ENCODE results near the gene PAIP2. TPM values are rescaled to one million over a fixed set of nuclear protein-coding genes. Genes with fewer than 3 reads are reported as not detected.
A peak's percentile ranks its signal among the peaks of the same experiment; 100 is the strongest.

Gene PAIP2
- total and polyA plus RNA-seq, 2 of the 4 experiments (the other 2 are of a cell fraction) = 41.9 to 59.5 TPM

GRCh38 chr5:139392324-139392677, 50.6 kb downstream of the PAIP2 start:
- CTCF ChIA-PET = interaction anchor here (1.3 kb wide), 1 partner anchor 120 kb away, joined by 3 read pairs; no protein-coding TSS in a partner anchor
- H2BK5ac ChIP-seq (ENCODE audit: low read depth, low read length, poor library complexity, severe bottlenecking) = no peak overlapping the region
- H3K27ac ChIP-seq (ENCODE audit: insufficient read depth, low read length) = no peak overlapping the region
- POLR2A ChIA-PET (ENCODE audit: unreplicated experiment) = no interaction called here
- no peak overlapping the region for H2BK120ac ChIP-seq (ENCODE audit: low read depth, low read length)
- no peak overlapping the region for H4K8ac ChIP-seq (ENCODE audit: low read depth in 2 of 2, low read length in 2 of 2)
- H4K20me1 ChIP-seq (ENCODE audit: insufficient read depth, low read length) = no peaks in the 10 kb centered on the region
- no peaks in the 10 kb centered on the region for H3K9me1 ChIP-seq (ENCODE audit: insufficient read depth, low read length)
- H3K18ac ChIP-seq (ENCODE audit: low read depth, low read length) = no peak overlapping the region
- H4K91ac ChIP-seq (ENCODE audit: insufficient read depth, low read depth, low read length) = no peak overlapping the region
- no peak overlapping the region for H2BK20ac ChIP-seq (ENCODE audit: low read depth, low read length)
- no peaks in the 10 kb centered on the region for H3K79me1 ChIP-seq (ENCODE audit: low read depth in 1 of 2, low read length in 2 of 2)
- H2AK5ac ChIP-seq (ENCODE audit: low read depth, low read length) = no peak overlapping the region
- BruUV-seq (replicated peaks) = no TSS peak
- no peak overlapping the region for H3K4ac ChIP-seq (ENCODE audit: low read depth, low read length)
- H2BK15ac ChIP-seq (ENCODE audit: low read depth, low read length) = no peak overlapping the region
- no peak overlapping the region for H3K9ac ChIP-seq (ENCODE audit: low read depth, low read length)
- H3K4me1 ChIP-seq (ENCODE audit: control insufficient read depth, insufficient read depth, low read length) = peaks cover 5% of the 10 kb centered on the region; the same call in 1 of the 2 replicates
- no peak overlapping the region for H3K23ac ChIP-seq (ENCODE audit: low read depth, low read length)
- no peak overlapping the region for H3K4me2 ChIP-seq (ENCODE audit: low read depth, low read length)
- peaks cover 28% of the 10 kb centered on the region for H3K27me3 ChIP-seq (ENCODE audit: control insufficient read depth, insufficient read depth, low read length)
- no peak overlapping the region for H4K5ac ChIP-seq (ENCODE audit: low read depth, low read length)
- no peak overlapping the region for H3K14ac ChIP-seq (replicated peaks; ENCODE audit: low read depth, low read length)
- dilution Hi-C loops (cut with HindIII; ENCODE audit: low sequenced_read_pairs, unreplicated experiment) = no loop called here
- no peak overlapping the region for H2AK9ac ChIP-seq (replicated peaks; ENCODE audit: low read depth, low read length, poor library complexity)
- H3K36me3 ChIP-seq (ENCODE audit: control insufficient read depth, insufficient read depth, low read length) = no peaks in the 10 kb centered on the region
- H2AFZ ChIP-seq (replicated peaks; ENCODE audit: low read length, poor library complexity) = peak overlapping the region; percentile 86
- WGBS, 2 experiments (ENCODE audit: extremely low coverage in 2 of 2, insufficient read length in 1 of 2) = 18% methylated on average over 33 of the region's 36 CpGs; no CpG with 5 or more reads in 1 of the 2 experiments
- no peak for DNase-seq
- ATAC-seq (ENCODE audit: low read depth) = no peak; the same call in 1 of the 2 replicates
- no peak for TF ChIP-seq CHD1 (IDR thresholded peaks at IDR 0.05; ENCODE audit: low read depth, low read length)
- TF ChIP-seq POLR2A (IDR thresholded peaks at IDR 0.05; ENCODE audit: low read depth, low read length) = no peak
- no peak for TF ChIP-seq USF2 (IDR thresholded peaks at IDR 0.05; ENCODE audit: low read depth, low read length)
- no peak for TF ChIP-seq CEBPB (IDR thresholded peaks at IDR 0.05; ENCODE audit: low read depth, low read length)
- no peak for TF ChIP-seq RAD21 (IDR thresholded peaks at IDR 0.05; ENCODE audit: low read length)
- no peak for TF ChIP-seq NFE2L2 (IDR thresholded peaks at IDR 0.05; ENCODE audit: low read depth, low read length)
- no peak for TF ChIP-seq MXI1 (IDR thresholded peaks at IDR 0.05; ENCODE audit: borderline replicate concordance, low read depth, low read length)
- no peak overlapping the region for H3K56ac ChIP-seq (ENCODE audit: extremely low read depth, insufficient read depth, low read length)
- intact Hi-C loops (cut with micrococcal nuclease) = no loop called here
- peaks cover 16% of the 10 kb centered on the region; the same call in 1 of the 2 replicates for H3K9me3 ChIP-seq (ENCODE audit: control insufficient read depth, insufficient read depth, low read length)
- in situ Hi-C loops (cut with MboI; ENCODE audit: low sequenced_read_pairs) = no loop called here
- peak overlapping the region; percentile 26; the same call in 1 of the 2 replicates for H3K4me3 ChIP-seq (ENCODE audit: insufficient read depth, low read depth, low read length)

Data from IMR-90 (cell line).